Smooth muscle cell (in vitro differentiated cells): ENCODE results near the gene GPM6B. TPM values are rescaled to one million over a fixed set of nuclear protein-coding genes. Genes with fewer than 3 reads are reported as not detected.

Experiments used
- DNase-seq: peaks from one replicate; lab custom pipeline; 2025; ENCODE audit not compliant: unreplicated experiment; lab: John Stamatoyannopoulos, UW
- H2AFZ ChIP-seq: fragments of 200-600 bp; sonication (generic); 2 replicates; pipeline ENCODE4 v1.6.0; 2016; ENCODE audit warnings: antibody characterized with exemption, low read depth, mild to moderate bottlenecking
- H3F3A ChIP-seq: fragments of 200-600 bp; sonication (generic); 2 replicates; pipeline ENCODE4 v1.6.0; 2017; ENCODE audit warnings: antibody characterized with exemption, low read depth
- H3K27ac ChIP-seq: fragments of 200-600 bp; sonication (generic); 2 replicates; pipeline ENCODE4 v1.5.1; 2016; ENCODE audit warnings: low read depth, mild to moderate bottlenecking
- H3K27me3 ChIP-seq: fragments of 200-600 bp; sonication (generic); 2 replicates; pipeline ENCODE4 v1.6.1; 2016; ENCODE audit warnings: low read depth, mild to moderate bottlenecking
- H3K36me3 ChIP-seq: fragments of 200-600 bp; sonication (generic); 2 replicates; pipeline ENCODE4 v1.5.1; 2016; ENCODE audit warnings: low read depth
- H3K4me1 ChIP-seq: fragments of 200-600 bp; sonication (generic); 2 replicates; pipeline ENCODE4 v1.5.1; 2016; ENCODE audit warnings: low read depth
- H3K4me2 ChIP-seq: fragments of 200-600 bp; sonication (generic); 2 replicates; pipeline ENCODE4 v1.6.0; 2016; ENCODE audit warnings: mild to moderate bottlenecking
- H3K4me3 ChIP-seq: fragments of 200-600 bp; sonication (generic); 2 replicates; pipeline ENCODE4 v1.5.1; 2016; ENCODE audit warnings: mild to moderate bottlenecking
- H3K79me2 ChIP-seq: fragments of 200-600 bp; sonication (generic); 2 replicates; pipeline ENCODE4 v1.6.0; 2016; ENCODE audit warnings: low read depth, mild to moderate bottlenecking
- H3K9ac ChIP-seq: fragments of 200-600 bp; sonication (generic); 2 replicates; pipeline ENCODE4 v1.6.0; 2016; ENCODE audit warnings: low read depth
- H3K9me3 ChIP-seq: fragments of 200-600 bp; sonication (generic); replicated peaks from 2 replicates; pipeline ENCODE4 v1.5.1; 2016; ENCODE audit warnings: low read depth
- H4K20me1 ChIP-seq: fragments of 200-600 bp; sonication (generic); 2 replicates; pipeline ENCODE4 v1.6.0; 2016; ENCODE audit warnings: low read depth
- CTCF ChIP-seq: fragments of 200-600 bp; sonication (generic); IDR thresholded peaks from 2 replicates; pipeline ENCODE4 v1.5.1; 2017; ENCODE audit warnings: borderline replicate concordance, mild to moderate bottlenecking, antibody characterized with exemption; ENCODE audit not compliant: insufficient read depth, poor library complexity, severe bottlenecking
- WGBS: methylation state at CpG from one replicate; pipeline ENCODE4 v1.1.7; 2016; ENCODE audit warnings: low lambda C conversion rate; 5-methylcytosine and 5-hydroxymethylcytosine counted together
- polyA plus RNA-seq: library from polyadenylated mRNA; unstranded; fragments of >200 nt; fragmentation: Nextera tagmentation; extraction: Ambion mirVana; gene quantifications from 2 replicates; pipeline ENCODE4 v1.2.1, GENCODE V29; 2016
- total RNA-seq: library from RNA; depleted of rRNA; stranded (reverse); fragments of >200 nt; gene quantifications from 2 replicates; pipeline ENCODE4 v1.2.3, GENCODE V29; 2014

Gene GPM6B
- total and polyA plus RNA-seq, 2 experiments from 2014 or later: 17.1 to 33.4 TPM

GRCh38 chrX:13770013-13770535 is 46.8 kb downstream of the GPM6B start:
- Histone ChIP-seq H3K4me1 (no peaks in the 10 kb centered on the region), H3K27ac (no peak overlapping the region), H4K20me1 (no peaks in the 10 kb centered on the region), H3K79me2 (no peaks in the 10 kb centered on the region), H3F3A (peaks cover 4% of the 10 kb centered on the region), H3K4me3 (no peak overlapping the region), H3K36me3 (peaks cover 13% of the 10 kb centered on the region), H3K9ac (no peak overlapping the region), H3K4me2 (no peak overlapping the region), H2AFZ (no peak overlapping the region), H3K9me3 (no peaks in the 10 kb centered on the region), H3K27me3 (no peaks in the 10 kb centered on the region)
- TF ChIP-seq CTCF: no peak
- 68% methylated on average over 3 of the region's 3 CpGs for WGBS
- no peak for DNase-seq

DNA sequence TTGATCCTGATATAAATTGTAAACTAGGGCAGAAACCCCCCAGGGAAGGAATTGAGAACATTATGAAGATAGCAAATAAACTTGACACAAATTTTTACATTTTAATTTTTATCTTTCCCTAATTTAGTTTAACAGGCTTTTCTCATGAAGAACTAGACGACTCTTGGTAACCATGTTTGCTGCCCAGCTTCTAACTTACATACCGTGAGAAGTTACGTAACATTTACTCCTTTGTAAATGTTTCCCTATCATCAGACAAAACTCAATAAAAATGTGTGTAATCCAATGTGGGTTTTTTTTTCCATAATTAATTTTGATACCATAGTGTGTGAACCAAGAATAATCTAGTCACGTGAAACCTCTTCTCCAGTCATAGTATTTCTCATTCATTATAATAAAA is 48.0 kb downstream of the GPM6B start:
- 88% methylated on average over 4 of the region's 4 CpGs for WGBS
- no peak overlapping the region for H3K4me2 ChIP-seq
- H3K9ac ChIP-seq: no peak overlapping the region
- H2AFZ ChIP-seq: no peak overlapping the region
- H3K4me3 ChIP-seq: no peak overlapping the region
- H3K27me3 ChIP-seq: no peaks in the 10 kb centered on the region
- peaks cover 4% of the 10 kb centered on the region for H3F3A ChIP-seq
- H3K9me3 ChIP-seq: no peaks in the 10 kb centered on the region
- DNase-seq: no peak
- TF ChIP-seq CTCF: no peak
- H3K36me3 ChIP-seq: peaks cover 13% of the 10 kb centered on the region
- H3K4me1 ChIP-seq: peaks cover 4% of the 10 kb centered on the region
- no peaks in the 10 kb centered on the region for H3K79me2 ChIP-seq
- no peak overlapping the region for H3K27ac ChIP-seq
- no peaks in the 10 kb centered on the region for H4K20me1 ChIP-seq

DNA sequence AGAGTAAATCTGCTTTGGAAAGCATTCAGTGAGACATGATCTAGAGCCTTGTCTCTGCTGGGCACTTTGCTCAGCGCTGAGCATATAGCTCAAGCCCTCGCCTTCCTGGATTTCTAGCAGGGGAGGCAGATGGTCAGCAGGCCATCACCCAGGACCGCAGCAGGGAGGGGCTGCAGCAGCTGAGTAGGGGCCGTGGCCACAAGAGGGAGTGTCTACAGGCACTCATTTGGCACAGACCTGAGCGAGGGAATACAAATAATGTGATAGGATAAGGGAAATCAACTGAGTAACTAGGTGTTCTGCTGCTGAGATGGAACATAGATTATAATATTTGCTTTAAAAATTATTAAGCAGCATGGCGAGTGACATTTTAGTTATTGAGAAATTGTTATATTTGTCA is 52.1 kb downstream of the GPM6B start:
- Histone ChIP-seq H3K4me3 (no peak overlapping the region), H4K20me1 (no peaks in the 10 kb centered on the region), H3K27me3 (no peaks in the 10 kb centered on the region), H3K27ac (no peak overlapping the region), H3K79me2 (no peaks in the 10 kb centered on the region), H3K9me3 (no peaks in the 10 kb centered on the region), H2AFZ (no peak overlapping the region), H3K4me1 (peaks cover 4% of the 10 kb centered on the region), H3F3A (peaks cover 4% of the 10 kb centered on the region), H3K4me2 (no peak overlapping the region), H3K9ac (no peak overlapping the region), H3K36me3 (peaks cover 10% of the 10 kb centered on the region)
- no peak for DNase-seq
- 46% methylated on average over 6 of the region's 6 CpGs for WGBS
- TF ChIP-seq CTCF: peak; percentile 34

GRCh38 chrX:13764281-13764680 is 52.6 kb downstream of the GPM6B start:
- Histone ChIP-seq H3K4me2 (no peak overlapping the region), H3K4me3 (no peak overlapping the region), H4K20me1 (no peaks in the 10 kb centered on the region), H3K27me3 (no peaks in the 10 kb centered on the region), H3K9me3 (no peaks in the 10 kb centered on the region), H3K4me1 (peaks cover 4% of the 10 kb centered on the region), H3K27ac (peak overlapping the region; percentile 44), H3K36me3 (peaks cover 8% of the 10 kb centered on the region), H2AFZ (no peak overlapping the region), H3F3A (peaks cover 4% of the 10 kb centered on the region), H3K9ac (no peak overlapping the region), H3K79me2 (no peaks in the 10 kb centered on the region)
- no peak for TF ChIP-seq CTCF
- DNase-seq: no peak
- 65% methylated on average over 7 of the region's 7 CpGs for WGBS
